HEK293 (cell line): ENCODE results near the gene PIM1.

ENCODE experiments used
- BCL11A ChIP-seq: fragments of 450-650 bp; formaldehyde crosslinking; IDR thresholded peaks from 2 replicates; pipeline ENCODE4 v1.5.1; 2016; ENCODE audit warnings: low read depth, missing biosample characterization, missing genetic modification characterization
- GLIS1 ChIP-seq: fragments of 450-650 bp; formaldehyde crosslinking; IDR thresholded peaks from 2 replicates; pipeline ENCODE4 v1.5.1; 2016; ENCODE audit warnings: missing biosample characterization, missing genetic modification characterization
- MZF1 ChIP-seq: fragments of 450-650 bp; formaldehyde crosslinking; IDR thresholded peaks from 2 replicates; pipeline ENCODE4 v1.5.1; 2017; ENCODE audit warnings: missing biosample characterization, missing genetic modification characterization, borderline replicate concordance
- PRDM1 ChIP-seq: fragments of 450-650 bp; formaldehyde crosslinking; IDR thresholded peaks from 2 replicates; pipeline ENCODE4; 2016; ENCODE audit warnings: missing biosample characterization, missing genetic modification characterization
- PRDM10 ChIP-seq: fragments of 450-650 bp; formaldehyde crosslinking; IDR thresholded peaks from 2 replicates; pipeline ENCODE4 v1.5.1; 2016; ENCODE audit warnings: missing biosample characterization, missing genetic modification characterization
- REST ChIP-seq: fragments of 450-650 bp; formaldehyde crosslinking; IDR thresholded peaks from 2 replicates; pipeline ENCODE4 v1.5.1; 2016; ENCODE audit warnings: missing biosample characterization, missing genetic modification characterization
- SP2 ChIP-seq: fragments of 450-650 bp; formaldehyde crosslinking; IDR thresholded peaks from 2 replicates; pipeline ENCODE4 v1.5.1; 2016; ENCODE audit warnings: missing biosample characterization, missing genetic modification characterization
- SP3 ChIP-seq: fragments of 450-650 bp; formaldehyde crosslinking; IDR thresholded peaks from 2 replicates; pipeline ENCODE4 v1.5.1; 2016; ENCODE audit warnings: missing biosample characterization, missing genetic modification characterization
- TCF7L2 ChIP-seq: IDR thresholded peaks from 2 replicates; pipeline ENCODE4 v1.6.1; 2011; ENCODE audit warnings: low read depth, mild to moderate bottlenecking, inconsistent platforms, low read length, moderate library complexity, borderline replicate concordance
- WT1 ChIP-seq: fragments of 450-650 bp; formaldehyde crosslinking; IDR thresholded peaks from 2 replicates; pipeline ENCODE4 v1.5.1; 2016; ENCODE audit warnings: missing biosample characterization, missing genetic modification characterization
- ZBTB10 ChIP-seq: fragments of 450-650 bp; formaldehyde crosslinking; IDR thresholded peaks from 2 replicates; pipeline ENCODE4 v1.5.1; 2016; ENCODE audit warnings: missing biosample characterization, missing genetic modification characterization
- ZEB2 ChIP-seq: fragments of 450-650 bp; formaldehyde crosslinking; IDR thresholded peaks from 2 replicates; pipeline ENCODE4 v1.5.1; 2016; ENCODE audit warnings: missing biosample characterization, missing genetic modification characterization
- ZFP3 ChIP-seq: fragments of 450-650 bp; formaldehyde crosslinking; IDR thresholded peaks from 2 replicates; pipeline ENCODE4 v1.5.1; 2016; ENCODE audit warnings: low read depth, missing biosample characterization, missing genetic modification characterization
- ZNF174 ChIP-seq: fragments of 450-650 bp; formaldehyde crosslinking; IDR thresholded peaks from 2 replicates; pipeline ENCODE4 v1.5.0; 2017; ENCODE audit warnings: missing biosample characterization, mild to moderate bottlenecking, missing genetic modification characterization
- ZNF24 ChIP-seq: fragments of 450-650 bp; formaldehyde crosslinking; IDR thresholded peaks from 2 replicates; pipeline ENCODE4 v1.5.1; 2016; ENCODE audit warnings: missing biosample characterization, missing genetic modification characterization
- ZNF280C ChIP-seq: fragments of 450-650 bp; formaldehyde crosslinking; IDR thresholded peaks from 2 replicates; pipeline ENCODE4 v1.5.1; 2016; ENCODE audit warnings: missing biosample characterization, missing genetic modification characterization
- ZNF391 ChIP-seq: fragments of 450-650 bp; formaldehyde crosslinking; IDR thresholded peaks from 2 replicates; pipeline ENCODE4 v1.5.1; 2016; ENCODE audit warnings: low read depth, missing biosample characterization, missing genetic modification characterization, borderline replicate concordance
- ZNF473 ChIP-seq: fragments of 450-650 bp; formaldehyde crosslinking; IDR thresholded peaks from 2 replicates; pipeline ENCODE4 v1.5.1; 2017; ENCODE audit warnings: missing biosample characterization, missing genetic modification characterization
- ZNF561 ChIP-seq: fragments of 450-650 bp; IDR thresholded peaks from 2 replicates; pipeline ENCODE4 v1.5.1; 2018; ENCODE audit warnings: missing biosample characterization, missing genetic modification characterization, borderline replicate concordance
- ZNF610 ChIP-seq: fragments of 450-650 bp; formaldehyde crosslinking; IDR thresholded peaks from 2 replicates; pipeline ENCODE4 v1.5.1; 2016; ENCODE audit warnings: missing biosample characterization, missing genetic modification characterization, borderline replicate concordance
- ZNF624 ChIP-seq: fragments of 450-650 bp; formaldehyde crosslinking; IDR thresholded peaks from 2 replicates; pipeline ENCODE4 v1.5.1; 2017; ENCODE audit warnings: missing biosample characterization, missing genetic modification characterization
- ZNF837 ChIP-seq: fragments of 450-650 bp; formaldehyde crosslinking; IDR thresholded peaks from 2 replicates; pipeline ENCODE4 v1.5.1; 2016; ENCODE audit warnings: missing biosample characterization, missing genetic modification characterization
- ZSCAN23 ChIP-seq: fragments of 450-650 bp; formaldehyde crosslinking; IDR thresholded peaks from 2 replicates; pipeline ENCODE4 v1.5.1; 2016; ENCODE audit warnings: missing biosample characterization, missing genetic modification characterization
- ZSCAN5A ChIP-seq: fragments of 450-650 bp; formaldehyde crosslinking; IDR thresholded peaks from 2 replicates; pipeline ENCODE4 v1.5.1; 2016; ENCODE audit warnings: missing biosample characterization, missing genetic modification characterization

The PIM1 gene

GRCh38 chr6:37137201-37138090, 32.5 kb upstream of the PIM1 start (continued):
- TF ChIP-seq ZNF473 (tag by site-specific recombination) = no peak
- TF ChIP-seq PRDM10 (tag by site-specific recombination) = peak; percentile 95
- TF ChIP-seq MZF1 = no peak
- 0 out of 2 replicates have a peak, but pooled peaks have one; percentile 47 for TF ChIP-seq ZBTB10 (tag by site-specific recombination)
- 0 out of 2 replicates have a peak, but pooled peaks have one; percentile 14 for TF ChIP-seq REST
- TF ChIP-seq ZNF837 (tag by site-specific recombination) = no peak
- TF ChIP-seq GLIS1 (tag by site-specific recombination) = peak; percentile 94
- peak; percentile 96 for TF ChIP-seq PRDM1 (tag by site-specific recombination)
- peak; percentile 80 for TF ChIP-seq SP3 (tag by site-specific recombination)
- no peak for TF ChIP-seq ZNF174
- TF ChIP-seq ZNF24 = peak; percentile 88
- TF ChIP-seq ZFP3 (tag by site-specific recombination) = no peak
- TF ChIP-seq ZNF624 (tag by site-specific recombination) = no peak
- TF ChIP-seq ZSCAN23 (tag by site-specific recombination) = peak; percentile 52; the same call in 1 of the 2 replicates
- TF ChIP-seq SP2 (tag by site-specific recombination) = peak; percentile 64
- peak; percentile 74; the same call in 1 of the 2 replicates for TF ChIP-seq ZNF391 (tag by site-specific recombination)
- TF ChIP-seq TCF7L2 = 0 out of 2 replicates have a peak, but pooled peaks have one; percentile 31
- peak; percentile 90 for TF ChIP-seq WT1 (tag by site-specific recombination)
- 0 out of 2 replicates have a peak, but pooled peaks have one; percentile 57 for TF ChIP-seq ZSCAN5A (tag by site-specific recombination)
- peak; percentile 56; the same call in 1 of the 2 replicates for TF ChIP-seq BCL11A (tag by site-specific recombination)
- TF ChIP-seq ZNF610 (tag by site-specific recombination) = no peak
- TF ChIP-seq ZNF561 (tag by site-specific recombination) = no peak; the same call in 1 of the 2 replicates
- no peak for TF ChIP-seq ZNF280C (tag by site-specific recombination)
- TF ChIP-seq ZEB2 (tag by site-specific recombination) = peak; percentile 97
